Esophagus muscularis mucosa (tissue), 4 donors: ENCODE measurements around the gene SERINC5. TPM values are rescaled to one million over a fixed set of nuclear protein-coding genes. Genes with fewer than 3 reads are reported as not detected.
"Not testable (repeated sequence)": the region's sequence is repeated elsewhere in the genome, so short reads cannot be mapped to it uniquely, and the experiment has no call there.

Source experiments
- DNase-seq: peaks from one replicate; pipeline ENCODE4 v3.0.0-alpha.2; 2017; ENCODE audit errors: extremely low spot score
- H3K27ac ChIP-seq, 4 donors: fragments of 200-600 bp; sonication (generic); replicated peaks in 1 of 4; 1 replicate in 3 of 4; 2 replicates in 1 of 4; pipeline ENCODE4 v1.5.1; 2016 to 2019; ENCODE audit warnings: mild to moderate bottlenecking in 1 of 4
- H3K27me3 ChIP-seq, 4 donors: fragments of 200-600 bp; sonication (generic); one replicate each; pipeline versions ENCODE4 v1.5.1 to v1.6.0; 2016 to 2019
- H3K36me3 ChIP-seq, 4 donors: fragments of 200-600 bp; sonication (generic); one replicate each; pipeline ENCODE4 v1.5.1; 2016 to 2019
- H3K4me1 ChIP-seq, 4 donors: fragments of 200-600 bp; sonication (generic); one replicate each; pipeline ENCODE4 v1.5.1; 2016 to 2019
- H3K4me3 ChIP-seq, 4 donors: fragments of 200-600 bp; sonication (generic); 1 replicate in 2 of 4; 2 replicates in 2 of 4; pipeline ENCODE4 v1.5.1; 2016 to 2019; ENCODE audit warnings: mild to moderate bottlenecking in 4 of 4, moderate library complexity in 1 of 4
- H3K9me3 ChIP-seq, 4 donors: fragments of 200-600 bp; sonication (generic); 1 replicate in 3 of 4; 2 replicates in 1 of 4; pipeline ENCODE4 v1.5.1; 2016 to 2019
- EP300 ChIP-seq: sonication (generic); formaldehyde crosslinking; IDR thresholded peaks from one replicate; pipeline ENCODE4 v1.6.1; 2017; ENCODE audit warnings: antibody characterized with exemption
- POLR2A ChIP-seq: fragments of 450-650 bp; IDR thresholded peaks from one replicate; pipeline ENCODE4 v1.6.1; 2017; ENCODE audit warnings: antibody characterized with exemption, moderate library complexity, mild to moderate bottlenecking, low read depth
- POLR2AphosphoS5 ChIP-seq, 2 donors: sonication (generic); formaldehyde crosslinking; IDR thresholded peaks; one replicate each; pipeline ENCODE4 v1.6.1; 2017; ENCODE audit warnings: antibody characterized with exemption in 2 of 2
- WGBS: methylation state at CpG from one replicate; pipeline ENCODE4 v1.1.5; 2018; 5-methylcytosine and 5-hydroxymethylcytosine counted together
- intact Hi-C: fragments of 100-400 bp; cut with DNase I; formaldehyde crosslinking; loops from one replicate; pipeline ENCODE4 v1.15.1; 2023
- total RNA-seq, 4 donors: library from RNA; depleted of rRNA; stranded (reverse); fragments of >200 nt; gene quantifications; one replicate each; pipeline versions ENCODE4 v1.1.0 to v1.2.1, GENCODE V29; 2016
- TF ChIP-seq, protein P1 (sequence below), 3 experiments: fragments of 200-600 bp in 2 of 3; fragments of 450-650 bp in 1 of 3; sonication (generic) in 2 of 3; IDR thresholded peaks; one replicate each; pipeline ENCODE4 v1.5.1; 2017 to 2019; ENCODE audit warnings: antibody characterized with exemption in 3 of 3, mild to moderate bottlenecking in 2 of 3, moderate library complexity in 1 of 3

The SERINC5 gene
- total RNA-seq, 4 donors from 2014 or later, result 5.8 to 9.1 (median 8.3) TPM

GRCh38 chr5:80140496-80140895 lies 115.4 kb downstream of the SERINC5 start:
- Histone ChIP-seq H3K27ac (peak overlapping the region; percentile 51 to 82 (median 76)), H3K4me3 (no peak overlapping the region), H3K4me1 (peaks cover 15 to 26% (median 17%) of the 10 kb centered on the region in 4 donors), H3K36me3 (peaks cover 0 to 32% (median 8%) of the 10 kb centered on the region in 4 donors), H3K9me3 (no peaks in the 10 kb centered on the region), H3K27me3 (no peaks in the 10 kb centered on the region)
- 94% methylated on average over 3 of the region's 3 CpGs for WGBS
- TF ChIP-seq POLR2A (no peak), POLR2AphosphoS5 (IDR thresholded peaks at IDR 0.05) (no peak), EP300 (no peak)
- TF ChIP-seq, protein P1, sequence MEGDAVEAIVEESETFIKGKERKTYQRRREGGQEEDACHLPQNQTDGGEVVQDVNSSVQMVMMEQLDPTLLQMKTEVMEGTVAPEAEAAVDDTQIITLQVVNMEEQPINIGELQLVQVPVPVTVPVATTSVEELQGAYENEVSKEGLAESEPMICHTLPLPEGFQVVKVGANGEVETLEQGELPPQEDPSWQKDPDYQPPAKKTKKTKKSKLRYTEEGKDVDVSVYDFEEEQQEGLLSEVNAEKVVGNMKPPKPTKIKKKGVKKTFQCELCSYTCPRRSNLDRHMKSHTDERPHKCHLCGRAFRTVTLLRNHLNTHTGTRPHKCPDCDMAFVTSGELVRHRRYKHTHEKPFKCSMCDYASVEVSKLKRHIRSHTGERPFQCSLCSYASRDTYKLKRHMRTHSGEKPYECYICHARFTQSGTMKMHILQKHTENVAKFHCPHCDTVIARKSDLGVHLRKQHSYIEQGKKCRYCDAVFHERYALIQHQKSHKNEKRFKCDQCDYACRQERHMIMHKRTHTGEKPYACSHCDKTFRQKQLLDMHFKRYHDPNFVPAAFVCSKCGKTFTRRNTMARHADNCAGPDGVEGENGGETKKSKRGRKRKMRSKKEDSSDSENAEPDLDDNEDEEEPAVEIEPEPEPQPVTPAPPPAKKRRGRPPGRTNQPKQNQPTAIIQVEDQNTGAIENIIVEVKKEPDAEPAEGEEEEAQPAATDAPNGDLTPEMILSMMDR (IDR thresholded peaks at IDR 0.05), result no peak
- intact Hi-C loops, result loop anchor here (5.0 kb wide), 1 partner anchor 112 kb away; no protein-coding TSS in a partner anchor
- DNase-seq, result no peak

DNA sequence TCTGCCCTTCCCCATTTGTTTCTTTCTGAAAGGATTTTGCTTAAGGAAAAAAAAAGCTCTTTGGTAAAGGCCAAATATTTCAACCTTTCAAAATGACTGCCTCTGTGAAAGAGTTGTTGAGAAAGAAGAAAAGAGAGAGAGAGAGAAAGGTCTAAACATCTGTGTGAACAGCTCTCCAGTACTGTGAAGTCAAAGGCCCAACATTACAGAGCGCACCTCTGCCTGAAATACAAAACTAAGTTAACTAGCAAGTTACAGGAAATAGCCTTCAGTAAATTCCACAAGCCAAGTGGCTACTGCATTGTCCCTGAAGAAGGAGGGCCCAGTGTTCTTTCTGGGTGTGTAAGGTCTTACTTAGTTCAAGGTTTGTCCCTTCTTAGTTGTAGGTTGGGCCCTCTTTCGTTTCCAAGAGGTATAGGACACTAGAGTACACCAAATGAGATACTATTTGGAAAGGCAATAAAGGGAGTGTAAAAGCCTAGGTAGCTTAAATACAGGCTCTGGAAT lies 116.3 kb downstream of the SERINC5 start:
- Histone ChIP-seq H3K4me1 (peaks cover 15 to 30% (median 20%) of the 10 kb centered on the region in 4 donors), H3K36me3 (peaks cover 0 to 22% (median 5%) of the 10 kb centered on the region in 4 donors), H3K27ac (peak overlapping the region in 1 of 4 donors; percentile 71), H3K9me3 (no peaks in the 10 kb centered on the region), H3K4me3 (no peak overlapping the region), H3K27me3 (no peaks in the 10 kb centered on the region)
- no peak for TF ChIP-seq POLR2AphosphoS5 (IDR thresholded peaks at IDR 0.05)
- TF ChIP-seq, protein P1 (IDR thresholded peaks at IDR 0.05), result no peak
- TF ChIP-seq EP300, result no peak
- TF ChIP-seq POLR2A, result no peak
- 88% methylated on average over 2 of the region's 2 CpGs for WGBS
- intact Hi-C loops, result no loop called here
- no peak for DNase-seq

DNA sequence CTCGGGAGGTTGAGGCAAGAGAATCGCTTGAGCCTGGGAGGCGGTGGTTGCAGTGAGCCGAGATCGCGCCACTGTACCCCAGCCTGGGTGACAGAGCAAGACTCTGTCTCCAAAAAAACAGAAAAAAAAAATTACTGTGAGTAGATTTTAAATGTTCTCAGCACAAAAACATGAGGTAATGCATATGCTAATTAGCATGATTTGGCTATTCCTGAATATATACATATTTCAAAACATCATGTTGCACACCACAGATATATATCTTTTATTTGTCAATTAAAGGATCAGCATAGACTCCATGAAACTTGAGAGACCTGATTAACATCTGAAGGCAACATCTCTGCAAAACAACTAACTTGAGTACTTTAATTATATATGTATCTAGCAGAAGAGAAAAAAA lies 117.4 kb downstream of the SERINC5 start:
- no peaks in the 10 kb centered on the region for H3K9me3 ChIP-seq
- no peak overlapping the region for H3K27ac ChIP-seq
- WGBS, result 93% methylated on average over 6 of the region's 6 CpGs
- intact Hi-C loops, result no loop called here
- H3K27me3 ChIP-seq, result no peaks in the 10 kb centered on the region
- no peak for DNase-seq
- H3K4me1 ChIP-seq, result peaks cover 15 to 30% (median 20%) of the 10 kb centered on the region in 4 donors
- no peak overlapping the region for H3K4me3 ChIP-seq
- H3K36me3 ChIP-seq, result peaks cover 0 to 12% (median 2%) of the 10 kb centered on the region in 4 donors
- TF ChIP-seq EP300 (no peak), POLR2AphosphoS5 (IDR thresholded peaks at IDR 0.05) (no peak), POLR2A (no peak)
- TF ChIP-seq, protein P1 (IDR thresholded peaks at IDR 0.05), result no peak

DNA sequence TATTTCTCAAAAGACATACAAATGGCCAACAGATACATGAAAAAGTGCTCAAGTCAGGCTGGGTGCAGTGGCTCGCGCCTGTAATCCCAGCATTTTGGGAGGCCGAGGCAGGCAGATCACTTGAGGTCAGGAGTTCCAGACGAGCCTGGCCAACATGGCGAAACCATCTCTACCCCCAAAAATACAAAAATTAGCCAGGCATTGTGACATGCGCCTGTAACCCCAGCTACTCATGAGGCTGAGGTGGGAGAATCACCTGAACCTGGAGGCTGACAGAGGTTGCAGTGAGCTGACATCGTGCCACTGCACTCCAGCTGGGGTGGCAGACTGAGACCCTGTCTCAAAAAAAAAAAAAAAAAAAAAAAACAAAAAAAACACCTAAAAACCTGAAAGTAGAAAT lies 119.0 kb downstream of the SERINC5 start:
- H3K36me3 ChIP-seq, H3K4me3 ChIP-seq, DNase-seq, intact Hi-C loops, H3K9me3 ChIP-seq, H3K27me3 ChIP-seq, H3K27ac ChIP-seq: not testable (repeated sequence)
- H3K4me1 ChIP-seq, result peaks cover 13 to 22% (median 17%) of the 10 kb centered on the region in 4 donors
- 94% methylated on average over 4 of the region's 7 CpGs for WGBS

DNA sequence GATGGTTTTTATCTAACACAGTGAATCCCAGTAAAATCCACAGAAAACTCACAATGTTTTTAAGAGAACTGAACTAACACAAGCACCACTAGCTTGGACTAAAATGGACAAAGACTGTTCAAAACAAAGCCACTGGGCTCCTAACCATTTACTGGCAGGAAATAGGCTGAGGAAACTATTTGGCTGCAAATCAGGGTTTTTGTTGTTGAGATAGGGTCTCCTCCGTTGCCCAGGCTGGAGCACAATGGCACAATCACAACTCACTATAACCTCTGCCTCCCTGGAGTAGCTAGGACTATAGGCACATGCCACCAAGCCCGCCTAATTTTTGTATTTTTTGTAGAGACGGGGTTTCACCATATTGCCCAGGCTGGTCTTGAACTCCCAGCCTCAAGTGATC lies 121.0 kb downstream of the SERINC5 start:
- H3K27ac ChIP-seq, result peak overlapping the region in 1 of 4 donors; percentile 18
- intact Hi-C loops, result no loop called here
- H3K4me3 ChIP-seq, result no peak overlapping the region
- H3K4me1 ChIP-seq, result peaks cover 0 to 6% (median 3%) of the 10 kb centered on the region in 4 donors
- WGBS, result 82% methylated on average over 3 of the region's 3 CpGs
- no peaks in the 10 kb centered on the region for H3K27me3 ChIP-seq
- TF ChIP-seq EP300 (no peak), POLR2A (no peak), POLR2AphosphoS5 (IDR thresholded peaks at IDR 0.05) (no peak)
- TF ChIP-seq, protein P1 (IDR thresholded peaks at IDR 0.05), result no peak
- peaks cover 0 to 6% (median 0%) of the 10 kb centered on the region in 4 donors for H3K36me3 ChIP-seq
- DNase-seq, result no peak
- no peaks in the 10 kb centered on the region for H3K9me3 ChIP-seq
